Femur (tissue), 1 donor: ENCODE data around the gene IFNA7.
"Not testable (repeated sequence)": the region's sequence is repeated elsewhere in the genome, so short reads cannot be mapped to it uniquely, and the experiment has no call there.

Experiments
- DNase-seq: peaks from one replicate; pipeline ENCODE4 v3.0.0-alpha.2; 2017

Gene IFNA7

DNA sequence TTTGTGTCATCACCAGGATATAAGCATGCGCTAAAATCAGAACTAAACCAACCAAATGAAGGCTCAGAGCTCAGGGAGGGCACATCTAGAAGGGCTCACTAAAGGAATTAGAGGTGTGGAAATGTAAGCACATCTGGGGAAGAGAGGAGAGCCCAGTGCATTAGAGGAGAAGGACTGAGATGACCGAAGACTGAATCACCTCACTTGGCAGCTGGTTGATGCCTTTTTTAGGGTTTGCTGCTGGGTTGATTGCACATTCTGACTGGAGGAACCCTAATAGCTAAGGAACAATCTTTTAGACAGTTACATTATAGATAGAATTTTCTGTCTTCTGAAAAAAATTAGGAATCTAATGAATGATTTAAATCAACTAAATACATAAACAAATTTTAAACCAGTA, 27.3 kb downstream of the IFNA7 start:
- no peak for DNase-seq

DNA sequence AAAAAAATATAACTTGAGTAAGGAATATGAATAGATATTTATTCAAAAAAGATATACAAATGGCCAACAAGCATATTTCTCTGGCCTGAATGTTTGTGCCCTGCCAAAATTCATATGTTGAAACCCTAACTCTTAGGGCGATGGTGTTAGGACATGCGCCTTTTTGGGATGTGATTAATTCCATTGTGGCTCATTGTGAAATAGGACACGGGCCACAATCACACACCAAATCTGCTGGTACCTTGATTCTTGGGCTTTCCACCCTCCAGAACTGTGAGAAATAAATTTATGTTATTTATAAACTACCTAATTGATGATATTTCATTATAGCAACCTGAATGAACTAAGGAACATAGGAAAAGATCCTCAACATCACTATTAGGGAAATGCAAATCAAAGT, 29.8 kb downstream of the IFNA7 start:
- DNase-seq, result no peak

DNA sequence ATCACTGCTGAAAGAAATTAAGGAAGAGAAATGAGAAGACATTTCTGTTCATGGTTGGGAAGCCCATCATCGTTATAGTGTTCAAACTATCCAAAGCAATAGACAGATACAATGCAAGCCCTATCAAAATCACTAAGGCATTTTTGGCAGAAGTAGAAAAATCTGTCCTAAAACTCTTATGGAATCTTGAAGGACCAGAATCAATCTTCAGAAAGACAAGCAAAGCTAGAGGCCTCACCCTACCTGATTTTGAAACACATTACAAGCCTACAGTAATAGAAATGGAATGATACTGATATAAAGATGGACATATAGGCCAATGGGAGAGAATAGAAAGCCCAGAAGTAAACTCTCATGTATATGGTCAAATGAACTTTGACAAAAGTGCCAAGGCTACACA, 30.7 kb downstream of the IFNA7 start:
- no peak for DNase-seq

DNA sequence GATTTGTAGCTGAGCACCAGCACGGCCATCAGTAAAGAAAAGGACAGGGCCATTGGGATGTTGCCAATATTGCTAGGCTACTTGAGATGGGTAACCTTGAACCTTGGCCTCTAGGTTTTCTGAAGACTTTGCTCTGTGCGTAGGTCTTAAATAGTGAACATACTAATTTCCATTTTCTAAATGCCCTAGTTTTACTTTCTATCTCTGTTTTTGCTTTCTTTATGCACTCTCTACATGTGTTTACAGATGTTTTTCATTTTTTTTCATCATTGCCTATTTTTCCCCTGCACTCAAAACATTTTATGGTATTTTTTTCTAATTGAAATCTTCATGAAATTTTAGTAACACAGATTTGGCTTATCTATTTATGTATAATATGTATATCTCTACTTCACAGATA, 35.4 kb downstream of the IFNA7 start, which contains the start of gene IFNA21:
Gene IFNA21, minus strand, starts transcription at position 101 of the 400 bp plus-strand sequence. Its CDS starts 48 bp downstream, at position 53.
- not testable (repeated sequence) for DNase-seq

DNA sequence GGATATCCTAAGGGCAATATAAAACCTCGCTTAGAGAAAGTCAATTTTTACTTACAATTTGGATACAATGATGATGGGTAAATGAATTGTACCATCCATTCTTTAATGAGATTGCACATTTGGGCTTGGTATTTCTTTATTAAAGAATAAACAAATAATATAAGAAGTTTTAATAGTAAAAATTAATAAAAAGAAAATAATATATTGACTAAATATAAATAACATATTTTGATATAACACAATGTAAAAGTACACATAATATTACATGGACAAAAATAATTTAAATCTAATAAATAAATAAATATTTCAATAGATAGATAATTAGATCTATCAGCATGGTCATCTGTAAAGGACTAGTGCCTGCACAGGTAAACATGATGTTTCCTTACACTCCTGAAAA, 36.5 kb downstream of the IFNA7 start:
- DNase-seq, result no peak

DNA sequence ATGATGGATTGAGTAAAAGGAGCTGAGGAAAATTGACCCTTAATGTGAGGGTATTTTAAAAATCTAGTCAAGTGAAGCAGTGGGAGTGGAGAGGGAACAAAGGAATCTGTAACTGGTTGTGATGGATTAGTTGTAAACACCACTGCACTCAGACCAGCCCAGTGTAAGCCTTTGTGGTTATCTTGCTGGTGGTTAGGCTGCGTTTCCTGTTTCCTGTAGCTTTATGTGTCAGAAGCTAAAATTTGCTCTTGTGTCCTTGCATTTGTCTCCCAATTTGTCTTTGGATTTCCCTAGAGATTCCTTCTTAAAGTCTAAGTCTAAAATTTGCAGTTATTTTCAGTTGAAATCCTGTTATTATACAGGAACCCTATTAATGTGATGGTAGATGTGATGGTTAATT, 41.8 kb downstream of the IFNA7 start:
- no peak for DNase-seq

DNA sequence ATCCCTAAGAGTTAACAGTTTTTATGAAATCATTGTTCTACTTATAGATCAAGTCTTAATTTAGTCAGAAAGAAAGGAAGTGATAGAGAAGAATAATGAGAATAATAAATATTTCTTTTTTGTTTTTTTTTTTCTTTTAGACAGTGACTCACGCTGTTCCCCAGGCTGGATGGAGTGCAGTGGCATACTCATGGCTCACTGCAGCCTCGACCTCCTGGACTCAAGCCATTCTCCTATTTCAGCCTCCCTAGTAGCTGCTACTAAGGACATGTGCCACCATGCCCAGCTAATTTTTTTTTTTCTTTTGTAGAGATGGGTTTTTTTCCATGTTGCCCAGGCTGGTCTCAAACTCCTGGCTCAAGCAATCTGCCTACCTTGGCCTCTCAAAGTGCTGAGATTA, 46.5 kb downstream of the IFNA7 start:
- no peak for DNase-seq

DNA sequence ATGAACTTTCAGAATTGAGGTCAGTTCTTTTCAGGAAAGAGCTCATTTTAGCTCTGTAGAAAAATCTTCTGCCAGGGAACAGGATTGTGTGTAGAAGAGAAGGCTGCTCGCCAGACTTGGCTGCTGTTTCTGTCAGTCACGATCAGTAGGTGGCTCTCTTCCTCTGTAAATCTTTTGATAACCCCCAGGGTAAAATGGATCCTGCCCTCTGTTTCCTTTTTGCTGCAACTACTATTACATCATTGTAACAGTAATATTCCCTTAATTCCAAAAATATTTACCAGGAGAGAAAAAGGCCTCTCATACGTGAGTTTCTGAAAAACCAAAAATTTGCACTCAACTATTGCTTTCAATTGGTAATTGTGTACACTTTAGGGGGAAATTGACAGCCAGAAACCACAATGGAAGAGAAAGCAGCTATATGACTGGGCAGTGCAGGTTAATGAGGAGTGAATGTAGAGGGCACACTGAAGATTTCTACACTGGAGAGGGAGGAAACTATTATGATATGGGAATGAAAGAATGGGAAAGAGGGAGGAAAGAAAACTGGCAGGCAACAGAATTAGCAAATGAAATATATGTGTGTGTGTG, 47.9 kb downstream of the IFNA7 start:
- peak; percentile 25 for DNase-seq

DNA sequence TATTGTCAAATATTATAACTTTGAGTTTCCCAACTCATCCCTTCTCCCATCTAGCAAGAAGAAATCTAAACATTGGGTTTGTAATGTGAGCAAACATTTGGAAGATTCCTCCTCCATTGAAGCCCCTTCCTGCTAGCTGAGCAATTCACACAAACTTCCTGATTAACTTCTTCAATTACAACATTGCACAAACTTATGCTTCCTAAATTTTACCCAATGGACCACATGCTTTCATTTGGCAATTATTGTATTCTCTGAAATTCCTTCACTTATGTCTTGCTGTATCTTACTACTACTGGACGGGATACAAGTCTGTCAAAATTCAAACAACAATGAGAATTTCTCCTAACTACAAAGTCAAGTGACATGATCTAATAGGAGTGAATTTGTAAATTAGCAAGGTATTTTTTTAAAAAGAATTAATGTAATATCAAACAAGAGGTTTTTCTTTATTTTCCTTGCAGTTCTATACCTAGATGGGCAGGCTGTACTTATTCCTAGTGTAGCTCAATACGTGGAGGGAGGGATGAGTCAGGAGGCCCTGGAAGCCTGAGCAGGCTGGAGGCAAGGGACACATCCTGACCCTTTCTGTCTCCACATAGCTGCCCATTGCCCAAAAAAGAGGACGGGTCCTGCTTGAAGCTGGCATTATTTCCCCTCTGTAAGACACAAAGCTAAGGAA, 48.5 kb downstream of the IFNA7 start:
- DNase-seq, result no peak
